ENCODE measurements around the gene DMD.
"Not testable (repeated sequence)": the region's sequence is repeated elsewhere in the genome, so short reads cannot be mapped to it uniquely, and the experiment has no call there.

Gene DMD

DNA sequence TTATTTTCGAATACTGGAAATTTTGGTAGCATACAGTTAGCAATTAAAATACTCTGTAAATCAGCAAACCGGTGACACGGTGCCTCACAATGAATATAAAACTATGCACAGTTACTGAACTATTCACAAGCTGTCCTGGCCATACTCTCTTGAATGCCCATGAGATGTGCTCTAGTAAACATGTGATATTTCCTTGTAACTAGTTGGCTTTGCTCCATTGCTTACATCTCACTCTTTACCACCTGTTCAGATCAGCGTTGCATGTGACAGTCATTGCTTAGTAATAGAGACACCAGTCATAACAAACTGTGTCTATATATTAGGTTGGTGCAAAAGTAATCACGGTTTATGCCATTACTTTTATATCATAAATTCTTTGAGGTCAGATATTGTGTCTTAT lies 1241.6 kb downstream of the DMD start:
- DNase-seq, result no peak

GRCh38 chrX:31962256-31962655 lies 1249.1 kb downstream of the DMD start:
- no peak for DNase-seq

GRCh38 chrX:31934842-31935370 lies 1276.4 kb downstream of the DMD start:
- DNase-seq, result no peak

GRCh38 chrX:31934015-31934414 lies 1277.3 kb downstream of the DMD start:
- DNase-seq, result no peak

GRCh38 chrX:31932769-31933168 lies 1278.6 kb downstream of the DMD start:
- DNase-seq, result no peak

DNA sequence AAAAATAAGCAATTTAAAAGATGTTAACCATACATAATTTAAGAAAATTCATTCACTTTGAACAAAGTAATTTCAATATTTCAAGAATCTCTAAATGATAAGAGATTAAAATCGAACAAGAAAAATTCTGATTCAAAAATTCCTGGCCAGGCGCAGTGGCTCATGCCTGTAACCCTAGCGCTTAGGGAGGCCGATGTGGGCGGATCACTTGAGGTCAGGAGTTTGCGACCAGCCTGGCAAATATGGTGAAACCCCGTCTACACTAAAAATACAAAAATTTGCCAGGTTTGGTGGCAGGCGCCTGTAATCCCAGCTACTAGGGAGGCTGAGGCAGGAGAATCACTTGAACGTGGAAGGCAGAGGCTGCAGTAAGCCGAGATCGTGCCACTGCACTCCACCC lies 1279.0 kb downstream of the DMD start:
- not testable (repeated sequence) for DNase-seq

DNA sequence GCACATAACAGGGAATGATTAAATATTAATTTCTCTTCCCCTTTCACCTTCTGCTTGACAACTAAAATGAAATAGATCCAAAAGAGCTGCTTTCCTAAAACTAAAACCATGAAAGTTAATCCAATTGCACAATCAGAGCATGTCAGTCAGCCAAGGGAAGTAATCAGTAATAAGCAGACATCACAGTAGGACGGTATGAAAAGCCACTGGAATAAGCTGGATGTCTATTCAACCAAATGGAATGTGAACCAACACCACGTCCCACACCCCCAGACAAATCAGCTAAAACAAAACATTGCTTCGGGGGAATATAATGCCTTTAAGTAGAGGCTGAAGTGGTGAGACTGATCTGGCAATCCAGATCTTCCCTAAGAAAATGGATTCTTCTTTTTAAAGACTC lies 1280.1 kb downstream of the DMD start:
- DNase-seq, result no peak

GRCh38 chrX:31929366-31929765 lies 1282.0 kb downstream of the DMD start:
- DNase-seq, result no peak

GRCh38 chrX:31921236-31921635 lies 1290.1 kb downstream of the DMD start:
- DNase-seq, result no peak

DNA sequence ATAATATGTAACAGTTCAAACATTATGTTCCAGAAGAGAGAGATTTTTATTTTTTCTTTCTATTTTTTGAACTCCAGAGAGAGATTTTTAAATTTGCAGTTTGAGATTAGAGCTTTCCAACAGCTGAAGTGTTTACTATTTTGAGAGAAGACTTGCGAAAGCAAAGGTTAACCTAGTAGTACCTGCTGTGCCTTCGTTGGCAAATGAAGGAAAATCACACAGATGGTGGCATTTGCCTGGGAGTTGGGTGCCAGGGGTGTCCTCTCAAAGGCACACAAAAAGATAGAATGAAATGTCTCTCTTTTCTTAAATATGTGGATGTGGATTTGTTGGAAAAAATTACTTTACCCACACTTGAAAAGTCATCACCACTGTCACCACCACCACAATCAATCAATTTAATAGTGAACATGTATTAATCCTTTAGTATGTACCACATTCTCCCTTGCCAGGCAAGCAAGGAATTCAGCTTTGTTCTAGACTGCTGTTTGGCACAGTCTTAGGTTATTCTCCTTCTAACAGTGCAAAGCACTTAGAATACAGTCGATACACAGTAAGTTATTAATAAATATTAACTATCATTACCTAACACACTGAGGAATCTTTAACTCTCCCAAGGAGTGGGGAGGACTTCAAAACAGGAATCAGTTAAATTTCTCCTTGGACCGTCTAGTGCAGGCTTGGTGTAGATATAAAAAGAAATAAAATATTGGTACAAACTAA lies 1301.3 kb downstream of the DMD start:
- DNase-seq, result no peak

DNA sequence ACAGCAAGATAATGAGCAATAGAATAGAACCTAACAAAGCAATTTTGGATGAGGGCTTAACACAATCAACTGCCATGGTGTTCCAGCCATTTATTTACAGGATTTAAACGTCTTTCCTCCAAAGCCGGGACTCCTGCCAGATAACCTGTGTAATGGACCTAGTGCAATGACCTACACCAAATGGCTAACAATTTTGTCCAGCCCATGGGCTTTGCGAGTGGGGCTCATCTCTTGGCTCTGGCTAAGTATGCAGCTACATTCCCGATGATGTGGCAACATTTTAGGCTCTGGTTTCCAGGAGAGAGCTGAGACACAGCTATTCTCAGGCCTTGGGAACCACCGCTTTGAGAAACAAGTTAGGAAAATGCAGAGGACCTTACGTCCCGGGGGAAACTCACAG lies 1317.2 kb downstream of the DMD start:
- DNase-seq, result no peak

DNA sequence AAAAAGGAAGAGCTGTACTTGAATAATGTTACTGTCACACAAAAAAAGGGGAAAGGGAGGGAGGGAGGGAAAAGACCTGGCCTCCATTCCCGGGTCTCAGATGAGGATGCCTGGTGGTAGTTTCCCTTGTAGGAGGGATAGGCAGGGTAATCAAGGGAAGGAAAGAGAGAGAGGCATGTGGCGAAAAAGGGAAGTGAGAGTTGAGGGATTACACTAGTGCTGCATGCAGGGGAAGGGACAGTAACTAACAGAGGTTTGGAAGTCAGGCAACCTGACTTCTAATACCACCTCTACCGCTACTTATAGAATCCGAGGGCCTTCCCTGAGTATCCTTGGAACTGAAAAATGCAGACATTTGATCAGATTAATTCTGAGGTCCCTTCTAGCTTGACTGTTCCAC lies 1317.8 kb downstream of the DMD start:
- no peak for DNase-seq

- no peak for DNase-seq
Measured at GRCh38 chrX:31889088-31889487, 1322.3 kb downstream of the DMD start.

DNA sequence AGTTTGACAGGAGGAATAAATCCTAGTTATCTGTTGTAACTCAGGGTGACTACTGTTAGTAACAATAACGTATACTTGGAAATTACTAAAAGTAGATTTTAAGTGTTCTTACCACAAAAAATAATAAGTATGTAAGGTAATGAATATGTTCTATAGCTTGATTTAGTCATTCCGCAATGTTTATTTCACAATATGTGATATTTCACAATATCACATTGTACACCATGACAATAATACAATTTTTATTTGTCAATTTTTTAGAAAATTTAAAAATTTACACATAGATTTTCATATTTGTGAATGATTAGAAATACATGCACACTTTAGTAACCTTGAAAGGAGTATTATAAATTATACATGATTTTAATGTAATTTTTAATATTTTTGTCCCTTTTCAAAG lies 1326.8 kb downstream of the DMD start:
- DNase-seq, result no peak

GRCh38 chrX:31872007-31872406 lies 1339.3 kb downstream of the DMD start:
- no peak for DNase-seq

- DNase-seq, result no peak
Measured at GRCh38 chrX:31870267-31870666, 1341.1 kb downstream of the DMD start.

DNA sequence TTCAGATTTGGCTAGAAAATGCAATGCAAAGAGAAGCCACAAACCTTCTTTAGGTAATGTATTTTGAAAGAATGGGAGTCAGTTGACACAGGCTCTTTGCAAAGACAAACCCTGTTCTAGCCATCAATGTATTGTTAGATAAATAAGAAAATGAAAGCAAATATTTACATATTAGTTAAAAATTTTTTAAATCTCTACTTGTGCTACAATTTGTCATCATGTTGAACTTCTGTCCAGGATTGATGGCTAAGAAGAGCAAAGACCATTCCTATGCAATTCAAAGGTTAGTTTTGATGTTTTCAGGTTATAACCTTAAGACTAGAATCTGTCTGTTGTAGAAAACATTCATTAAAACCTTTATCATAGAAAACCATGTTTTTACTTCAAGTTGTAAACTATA lies 1350.7 kb downstream of the DMD start:
- no peak for DNase-seq

DNA sequence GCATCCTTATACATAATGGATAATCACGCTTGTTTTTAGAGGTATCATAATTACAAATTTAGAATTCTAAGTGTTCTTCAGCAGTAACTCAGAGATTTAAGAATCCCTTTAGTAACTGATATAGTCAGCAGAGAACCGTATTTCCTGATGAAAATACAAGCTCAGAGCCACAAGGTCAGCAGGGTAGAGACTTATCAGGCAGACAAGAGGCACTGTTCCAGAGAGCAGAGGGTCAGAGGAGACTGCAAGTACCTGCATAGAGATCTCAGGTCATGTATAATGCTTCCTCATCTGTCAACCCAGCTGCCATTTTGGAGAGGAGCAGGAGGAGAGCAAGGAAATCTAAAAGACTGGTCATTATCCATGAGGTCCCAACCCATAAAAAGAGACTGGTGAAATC lies 1352.4 kb downstream of the DMD start:
- DNase-seq, result no peak

- DNase-seq, result no peak
Measured at GRCh38 chrX:31854716-31855115, 1356.6 kb downstream of the DMD start.

- no peak for DNase-seq
Measured at GRCh38 chrX:31851761-31852160, 1359.6 kb downstream of the DMD start.

DNA sequence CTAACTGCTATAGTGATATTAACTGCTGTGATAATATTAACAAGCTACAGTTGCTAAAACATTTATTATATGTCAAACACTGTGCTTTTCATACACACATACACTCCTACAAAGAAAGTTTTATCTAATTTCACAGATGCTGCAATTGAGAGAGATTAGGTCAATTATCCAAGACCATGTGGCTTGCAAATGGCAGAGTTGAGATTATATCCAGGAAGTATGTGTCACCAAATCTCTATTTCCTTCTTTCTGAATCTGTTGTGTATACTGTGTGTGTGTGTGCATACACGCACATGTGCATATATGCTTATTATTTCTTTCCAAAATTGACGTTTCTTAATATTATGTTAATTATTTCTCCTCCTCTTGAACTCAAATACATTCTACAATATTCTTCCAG lies 1363.6 kb downstream of the DMD start:
- DNase-seq, result no peak

- DNase-seq, result no peak
Measured at GRCh38 chrX:31845003-31845402, 1366.3 kb downstream of the DMD start.

- no peak for DNase-seq
Measured at GRCh38 chrX:31838617-31839016, 1372.7 kb downstream of the DMD start.

DNA sequence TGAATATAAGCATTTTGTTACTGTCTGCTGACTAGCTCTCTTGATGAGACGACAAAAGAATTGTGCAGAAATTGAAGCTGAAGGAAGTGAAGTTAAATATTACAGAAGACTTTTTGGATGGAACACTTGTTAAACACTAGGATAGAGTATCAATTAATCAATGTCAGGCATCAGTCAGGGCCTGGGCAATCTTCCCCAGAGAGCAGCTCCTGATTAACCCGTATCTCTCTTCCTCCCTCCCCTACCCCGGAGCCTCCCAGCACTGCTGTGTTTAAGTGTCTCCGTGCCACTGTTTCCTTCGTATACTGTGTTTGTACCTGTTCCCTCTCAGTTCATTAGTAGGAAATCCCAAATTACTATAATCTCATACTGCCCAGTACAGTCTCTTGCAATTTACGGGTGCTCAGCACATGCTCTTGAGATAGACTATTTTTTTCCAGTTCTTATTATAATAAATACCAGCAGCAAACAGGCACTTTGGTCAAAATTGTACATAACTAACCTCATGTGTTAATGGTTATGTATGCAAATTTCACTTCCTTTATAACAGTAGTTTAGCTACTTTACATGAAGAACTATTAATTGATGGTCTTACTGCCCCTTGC lies 1373.8 kb downstream of the DMD start:
- no peak for DNase-seq

DNA sequence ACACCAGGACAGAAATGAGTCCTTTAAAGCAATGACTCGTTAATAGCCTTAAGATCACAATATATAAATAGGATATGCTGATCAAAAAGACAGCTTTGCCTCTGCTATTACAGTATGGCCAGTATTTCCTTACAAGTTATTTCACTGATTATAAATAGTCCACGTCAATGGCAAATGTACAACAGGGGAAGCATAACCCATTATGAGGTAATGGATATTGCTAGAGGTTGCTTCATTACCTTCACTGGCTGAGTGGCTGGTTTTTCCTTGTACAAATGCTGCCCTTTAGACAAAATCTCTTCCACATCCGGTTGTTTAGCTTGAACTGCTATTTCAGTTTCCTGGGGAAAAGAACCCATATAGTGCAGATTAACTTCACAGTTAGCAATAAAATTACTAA lies 1374.9 kb downstream of the DMD start:
- no peak for DNase-seq
